ENCODE data around the gene ZNF584.

The ZNF584 gene

DNA sequence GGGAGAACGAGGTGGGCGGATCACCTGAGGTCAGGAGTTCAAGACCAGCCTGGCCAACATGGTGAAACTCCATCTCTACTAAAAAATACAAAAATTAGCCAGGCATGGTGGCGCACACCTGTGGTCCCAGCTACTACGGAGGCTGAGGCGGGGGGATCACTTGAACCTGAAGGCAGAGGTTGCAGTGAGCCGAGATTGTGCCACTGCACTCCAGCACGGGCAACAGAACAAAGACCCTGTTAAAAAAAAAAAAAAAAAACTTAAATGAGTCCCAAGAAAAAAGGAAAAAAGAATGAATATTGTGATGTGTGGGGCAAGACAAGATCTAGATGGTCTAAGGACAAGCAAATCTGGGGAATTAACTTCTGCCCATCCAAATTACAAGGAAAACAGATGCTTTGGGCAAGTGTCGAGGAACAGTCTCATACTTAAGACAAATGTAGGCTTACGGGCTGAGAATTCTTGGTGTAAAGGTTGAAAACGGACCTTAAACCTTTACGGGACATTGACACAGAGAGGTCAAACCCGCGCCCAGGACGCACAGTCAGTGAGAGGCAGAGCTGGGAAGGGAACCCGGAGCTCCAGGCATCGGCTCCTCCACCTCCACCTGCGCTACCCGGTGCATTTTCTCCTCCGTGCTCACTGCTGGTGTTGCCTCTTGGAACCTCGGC lies 57.8 kb downstream of the ZNF584 start:
- no peak for DNase-seq (ENCODE audit: low read depth in 3 of 3)

DNA sequence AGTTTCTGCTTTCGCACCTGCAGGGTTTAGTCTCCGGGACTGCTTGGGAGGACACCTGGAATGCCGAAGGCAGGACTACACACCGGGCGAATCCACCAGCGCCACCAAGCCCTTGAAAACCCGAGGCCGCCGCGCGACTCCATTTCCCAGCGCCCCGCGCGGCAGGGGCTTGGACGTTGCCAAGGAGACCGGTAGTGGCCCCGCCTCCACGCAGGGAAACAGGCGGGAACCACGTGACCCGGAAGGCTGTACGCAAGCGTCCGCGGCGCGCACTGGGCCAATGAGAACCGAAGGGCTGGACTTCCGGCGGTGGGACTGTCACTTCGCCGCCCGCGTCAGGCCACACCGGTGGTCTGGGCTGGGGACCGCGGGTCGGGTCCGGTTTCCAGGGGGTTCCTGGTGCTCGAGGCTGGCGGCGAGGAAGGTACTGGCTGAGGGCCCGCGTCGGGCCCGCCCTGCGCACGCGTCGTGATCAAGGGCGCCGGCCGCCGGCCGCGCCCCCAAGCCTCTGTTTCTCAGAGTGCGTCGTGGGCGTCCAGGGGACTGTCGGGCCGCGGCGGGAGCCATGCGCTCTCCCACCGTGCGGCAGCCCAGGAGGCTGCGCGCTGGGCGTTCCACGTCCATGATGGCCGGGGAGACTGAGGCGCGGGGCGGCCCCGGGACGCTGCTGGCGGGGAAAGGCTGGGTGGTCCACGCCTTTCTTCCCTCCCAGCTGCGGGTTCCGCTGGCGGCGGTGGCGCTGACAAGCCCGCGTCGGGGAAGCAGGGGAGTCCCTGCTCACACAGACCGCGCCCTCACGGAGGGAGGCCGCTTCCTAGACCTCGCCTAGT lies 58.5 kb downstream of the ZNF584 start, which contains the start of gene ZNF324:
ZNF324 (plus strand) TSS at position 321 of the 830 bp plus-strand sequence. CDS start 2,106 bp downstream, outside the sequence.
- peak; percentile 92 to 96 (median 96) for DNase-seq (ENCODE audit: low read depth in 3 of 3)

Data from stimulated activated CD4-positive, alpha-beta T cell treated with anti-CD3 and anti-CD28 coated beads, TNF-alpha, amount 100 ng/mL, for 4 hours (primary cell).